ENCODE results near the gene EPC2.

- no peak for TF ChIP-seq CTCF (IDR thresholded peaks at IDR 0.05; ENCODE audit: low read depth, low read length)
- no peak for TF ChIP-seq POLR2A (IDR thresholded peaks at IDR 0.05; ENCODE audit: extremely low read depth, insufficient read length)
- TF ChIP-seq MYC (IDR thresholded peaks at IDR 0.05; ENCODE audit: low read depth, low read length) = no peak
- TF ChIP-seq MAX (IDR thresholded peaks at IDR 0.05; ENCODE audit: low read depth, low read length) = no peak
These were observed 26.2 kb downstream of the EPC2 start for GRCh38 chr2:148670773-148671172.
